NCI-H1930 (cell line): ENCODE measurements around the gene GEMIN5.

ENCODE experiments used
- DNase-seq, 2 experiments: peaks; one replicate each; lab custom pipeline; 2025; lab: John Stamatoyannopoulos, UW

Gene GEMIN5

DNA sequence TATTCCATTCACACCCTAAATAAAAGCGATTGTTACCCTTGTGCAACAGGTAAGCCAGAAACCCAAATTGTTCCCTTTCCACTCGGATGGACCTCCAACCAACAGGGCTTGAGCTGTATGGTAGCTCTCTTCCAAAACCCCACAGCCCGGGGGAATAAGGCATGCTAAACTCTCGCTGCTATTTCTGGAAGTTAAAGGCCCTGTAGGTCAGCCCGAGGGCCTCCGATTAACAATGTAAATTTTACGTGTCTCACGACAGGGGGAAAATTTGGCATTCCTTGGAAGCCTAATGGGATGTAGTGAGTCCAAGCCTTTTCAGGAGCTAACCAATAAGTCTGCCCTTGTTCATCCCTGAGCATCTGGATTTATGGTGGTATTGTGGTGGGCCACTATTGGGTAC, 53.6 kb downstream of the GEMIN5 start:
- DNase-seq = no peak

DNA sequence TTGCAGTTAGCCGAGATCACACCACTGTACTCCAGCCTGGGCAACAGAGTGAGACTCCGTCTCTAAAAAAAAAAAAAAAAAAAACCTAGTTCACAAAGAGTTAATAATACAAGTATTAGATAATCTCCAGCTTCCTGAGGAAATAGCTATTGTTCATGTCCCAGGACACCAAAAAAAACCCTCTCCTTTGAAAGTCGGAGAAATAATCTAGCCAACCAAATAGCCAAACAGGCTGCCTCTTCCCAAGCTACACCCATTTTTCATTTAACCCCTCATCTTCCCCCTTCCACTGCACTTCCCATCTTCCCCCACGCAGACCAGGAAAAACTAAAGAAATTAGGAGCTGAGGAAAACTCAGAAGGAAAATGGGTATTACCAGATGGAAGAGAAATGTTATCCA, 56.0 kb downstream of the GEMIN5 start:
- DNase-seq = no peak

DNA sequence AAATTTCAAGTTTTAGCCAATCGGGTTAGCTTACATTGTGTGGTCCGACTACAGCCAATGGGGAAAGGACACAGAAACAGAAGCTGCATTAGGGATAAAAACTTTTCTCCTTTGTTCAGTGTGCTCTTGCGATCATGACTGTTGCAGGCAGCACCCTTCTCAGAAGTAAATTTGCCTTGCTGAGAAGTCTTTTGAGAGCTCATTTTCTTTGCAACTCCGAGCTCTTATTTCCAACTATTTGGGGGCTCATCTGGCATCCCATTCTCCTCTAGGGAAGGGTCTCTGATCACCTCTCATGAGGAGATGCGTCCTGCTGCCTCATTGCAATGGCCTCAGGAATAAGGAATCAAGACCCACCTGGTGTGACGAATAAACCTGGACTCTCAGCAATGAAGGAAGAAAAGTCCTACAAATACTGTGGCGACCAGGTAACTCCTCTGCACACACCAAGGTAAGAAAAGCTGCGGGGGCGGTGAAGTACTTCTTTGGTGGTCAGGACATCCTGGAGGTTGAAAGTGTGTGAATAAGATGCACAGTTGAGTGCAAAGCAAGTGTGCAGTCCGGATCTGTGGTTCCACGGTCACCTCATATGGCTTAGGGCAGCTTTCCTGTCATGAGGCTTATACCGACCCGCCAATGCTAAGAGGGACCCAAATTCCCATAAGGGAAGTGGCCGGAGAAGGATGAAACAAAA, 59.2 kb downstream of the GEMIN5 start:
- no peak for DNase-seq

DNA sequence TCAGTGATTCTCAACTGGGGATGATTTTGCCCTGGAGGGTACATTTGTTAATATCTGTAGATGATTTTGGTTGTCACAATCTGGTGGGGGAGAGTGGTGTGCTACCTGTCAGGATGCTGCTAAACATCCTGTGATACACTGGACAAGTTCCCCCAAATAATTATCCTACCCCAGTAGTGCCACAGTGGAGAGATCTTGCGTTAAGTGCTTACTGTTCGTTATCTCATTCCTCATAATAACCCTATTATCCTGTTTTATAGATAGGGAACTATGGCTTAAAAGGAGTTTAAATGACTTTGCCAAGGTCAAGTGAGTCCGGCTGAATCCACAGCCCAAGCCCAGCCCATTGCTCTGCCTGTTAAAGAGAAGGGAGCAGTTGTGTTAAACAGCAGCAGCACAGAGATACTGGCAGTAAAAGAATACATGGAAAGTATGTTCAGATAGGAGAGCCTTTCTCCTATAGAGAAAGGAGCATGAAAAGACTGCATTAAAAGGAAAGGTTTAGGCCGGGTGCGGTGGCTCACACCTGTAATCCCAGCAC, 64.2 kb downstream of the GEMIN5 start:
- no peak for DNase-seq

DNA sequence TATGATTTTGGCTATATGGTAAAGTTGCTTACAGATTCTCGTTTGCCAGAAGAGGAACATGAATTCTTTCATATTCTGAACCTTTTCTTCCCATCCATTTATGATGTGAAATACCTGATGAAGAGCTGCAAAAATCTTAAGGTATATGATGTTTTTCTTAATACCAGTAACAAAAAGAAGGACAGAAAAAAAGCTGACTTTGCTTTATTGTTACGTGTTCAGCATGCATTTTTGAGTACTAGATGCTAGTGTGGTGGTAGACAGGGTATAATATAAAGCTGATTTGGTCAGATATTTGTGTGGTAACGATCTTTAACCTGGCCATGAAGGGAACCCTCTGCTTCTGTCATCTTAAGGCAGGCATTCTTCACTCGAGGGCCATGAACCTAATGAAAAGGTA, 66.3 kb downstream of the GEMIN5 start:
- DNase-seq = no peak

DNA sequence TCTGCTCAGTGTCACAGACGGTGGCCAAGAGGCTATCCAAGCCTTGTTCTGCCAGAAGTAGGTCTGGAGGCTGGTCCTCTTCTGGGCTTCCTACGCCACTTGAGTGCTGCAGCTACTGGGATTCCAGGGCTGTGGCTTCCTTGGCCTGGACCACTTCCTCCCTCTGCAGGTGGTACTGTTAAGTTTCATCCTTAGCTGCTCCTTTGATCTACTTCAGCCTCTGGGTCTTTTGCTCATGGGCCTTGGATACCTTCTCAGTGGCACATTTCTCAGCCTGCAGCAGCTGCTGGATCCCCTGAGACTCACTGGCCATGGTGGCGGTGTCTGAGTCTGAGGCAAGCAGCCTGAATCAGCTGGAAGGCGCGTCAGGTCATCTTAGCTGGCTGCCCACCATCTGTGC, 69.3 kb downstream of the GEMIN5 start:
- no peak for DNase-seq

DNA sequence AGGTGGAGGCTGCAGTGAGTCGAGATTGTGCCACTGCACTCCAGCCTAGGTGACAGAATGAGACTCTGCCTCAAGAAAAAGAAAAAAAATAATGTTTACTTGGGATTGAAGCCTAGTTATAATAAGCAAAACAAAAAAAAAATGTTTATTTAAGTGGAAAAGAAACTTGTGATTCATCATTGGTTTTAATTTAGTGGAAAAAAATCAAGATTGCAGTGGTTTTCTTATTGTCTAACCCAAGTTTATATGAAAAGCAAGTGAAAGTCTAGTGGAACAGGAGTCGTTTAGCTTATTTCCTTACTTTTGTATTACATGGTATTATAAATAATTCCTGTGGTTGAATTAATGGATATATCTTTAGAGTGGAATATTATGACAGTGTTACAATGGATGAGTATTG, 71.2 kb downstream of the GEMIN5 start:
- no peak for DNase-seq

DNA sequence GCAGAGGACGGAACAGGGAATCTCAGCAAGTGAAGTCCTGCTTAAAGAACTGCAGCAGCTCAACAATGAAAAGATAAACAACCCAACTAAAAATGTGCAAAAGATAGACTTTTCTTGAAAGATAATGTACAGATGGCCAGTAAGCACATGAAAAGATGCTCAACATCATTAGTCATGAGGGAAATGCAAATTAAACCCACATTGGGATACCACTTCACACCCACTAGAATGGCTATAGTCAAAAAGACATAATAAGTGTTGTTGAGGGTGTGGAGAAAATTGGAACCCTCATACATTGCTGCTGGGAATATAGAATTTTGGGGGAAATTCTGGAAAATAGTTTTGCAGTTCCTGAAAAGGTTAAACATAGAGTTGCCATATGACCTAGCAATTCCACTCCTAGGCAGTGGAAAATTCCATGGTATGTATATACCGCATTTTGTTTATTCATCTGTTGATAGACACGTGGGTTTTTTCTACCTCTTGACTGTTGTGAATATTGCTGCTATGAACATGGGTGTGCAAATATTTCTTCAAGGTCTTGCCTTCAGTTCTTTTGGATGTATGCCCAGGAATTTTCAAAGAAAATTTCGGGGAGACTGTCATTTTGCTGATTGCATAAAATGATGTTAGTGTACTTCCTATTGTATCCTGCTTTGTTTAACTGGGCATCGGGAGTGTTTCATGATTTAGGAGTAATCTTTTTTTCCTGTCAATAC, 72.4 kb downstream of the GEMIN5 start:
- DNase-seq = no peak

DNA sequence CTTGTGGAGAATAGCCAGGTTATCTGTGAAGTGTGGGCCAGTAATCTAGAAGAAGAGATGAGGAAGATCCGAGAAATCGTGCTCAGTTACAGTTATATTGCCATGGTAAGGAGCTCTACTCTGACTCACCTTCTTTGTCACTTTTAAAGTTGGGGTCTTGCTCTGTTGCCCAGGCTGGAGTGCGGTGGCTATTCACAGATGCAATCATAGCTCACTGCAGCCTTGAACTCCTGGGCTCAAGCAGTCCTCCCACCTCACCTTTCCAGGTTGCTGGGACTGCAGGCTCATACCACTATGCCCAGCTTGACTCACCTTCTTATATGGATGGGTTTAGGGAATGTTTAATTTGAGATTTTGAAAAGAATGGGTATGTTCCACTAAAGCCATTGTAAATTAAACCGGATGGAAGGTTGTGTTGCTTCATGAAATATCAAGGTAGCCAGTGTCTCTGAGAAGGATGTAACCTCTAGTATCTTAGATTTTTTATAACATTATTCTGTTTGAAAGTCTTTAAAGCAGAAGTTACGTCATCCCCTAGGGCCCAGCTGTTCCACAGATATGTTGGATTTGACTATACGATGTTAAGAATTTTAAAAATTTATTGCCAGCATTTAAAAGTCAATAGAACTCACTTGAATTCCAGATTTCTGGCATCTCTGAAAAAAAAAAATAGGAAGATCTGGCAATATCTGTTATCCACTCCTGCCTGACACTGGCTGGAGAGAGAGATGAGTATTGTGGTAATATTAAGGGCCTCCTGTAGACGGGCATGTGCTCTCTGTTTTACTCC, 74.5 kb downstream of the GEMIN5 start:
- no peak for DNase-seq

DNA sequence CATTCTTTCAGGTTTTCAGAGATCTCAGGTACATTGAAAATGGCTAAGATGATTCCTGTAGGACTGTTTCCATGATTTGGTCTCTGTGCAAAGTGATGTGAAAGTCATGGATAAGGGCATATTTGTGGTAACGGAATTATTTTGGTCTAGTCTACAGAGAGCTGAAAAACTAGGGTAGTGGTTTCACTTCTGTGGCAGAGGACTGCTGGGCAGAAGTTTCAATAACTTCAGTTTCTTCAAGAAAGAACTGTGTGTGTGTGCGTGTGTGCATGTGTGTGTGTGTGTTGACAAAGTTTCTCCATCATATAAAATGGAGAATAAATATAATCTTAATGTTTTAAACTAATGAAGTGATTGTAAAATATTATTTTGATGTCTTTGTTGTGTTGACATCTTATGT, 75.2 kb downstream of the GEMIN5 start:
- no peak for DNase-seq

DNA sequence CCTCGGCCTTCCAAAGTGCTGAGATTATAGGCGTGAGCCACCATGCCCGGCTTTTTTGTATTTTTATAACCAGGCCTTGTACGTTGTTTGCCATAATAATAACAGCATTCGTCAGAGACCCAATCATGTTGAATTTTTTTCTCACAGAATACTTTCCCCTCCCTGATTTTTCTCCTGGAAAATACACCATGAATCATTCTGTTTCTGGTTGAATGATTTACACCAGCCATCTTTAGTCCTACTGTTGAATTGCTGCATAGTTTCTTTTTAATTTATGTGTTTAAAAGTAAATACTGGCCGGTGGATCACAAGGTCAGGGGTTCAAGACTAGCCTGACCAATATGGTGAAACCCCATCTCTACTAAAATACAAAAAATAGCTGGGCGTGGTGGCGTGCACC, 76.1 kb downstream of the GEMIN5 start:
- DNase-seq = no peak

DNA sequence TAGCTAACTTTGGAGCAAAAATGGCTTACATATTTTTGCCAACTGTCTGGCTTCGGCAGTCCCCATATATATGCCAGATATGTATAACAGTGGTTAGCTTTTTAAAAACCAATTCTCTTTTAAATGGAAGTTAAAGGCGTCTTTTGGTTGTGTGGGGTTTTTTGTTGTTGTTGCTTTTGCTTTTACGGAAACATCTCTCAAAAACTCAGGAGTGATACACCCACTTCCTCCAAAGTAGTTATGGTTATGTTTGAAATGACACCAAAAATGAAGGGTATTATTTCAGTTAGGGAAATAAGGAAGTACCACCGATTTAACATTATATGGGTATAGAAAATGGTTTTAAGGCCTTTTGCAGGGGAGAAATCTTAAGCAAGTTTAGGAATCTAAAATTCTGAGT, 77.2 kb downstream of the GEMIN5 start:
- DNase-seq = no peak

DNA sequence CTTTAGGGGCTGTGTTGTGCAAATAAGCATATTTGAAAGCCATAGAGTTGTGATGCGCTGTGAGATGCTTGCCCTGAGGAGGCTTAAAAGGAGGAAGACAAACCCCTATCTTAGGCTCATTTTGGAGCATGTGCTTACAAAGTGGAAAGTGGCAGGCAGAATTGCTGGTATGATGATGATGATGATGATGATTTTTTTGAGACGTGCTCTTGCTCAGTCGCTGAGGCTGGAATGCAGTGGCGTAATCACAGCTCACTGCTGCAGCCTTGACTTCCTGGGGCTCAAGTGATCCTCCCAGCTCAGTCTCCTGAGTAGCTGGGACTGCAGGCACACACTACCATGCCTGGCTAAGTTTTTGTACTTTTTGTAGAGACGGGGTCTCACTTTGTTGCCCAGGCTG, 77.9 kb downstream of the GEMIN5 start:
- no peak for DNase-seq

DNA sequence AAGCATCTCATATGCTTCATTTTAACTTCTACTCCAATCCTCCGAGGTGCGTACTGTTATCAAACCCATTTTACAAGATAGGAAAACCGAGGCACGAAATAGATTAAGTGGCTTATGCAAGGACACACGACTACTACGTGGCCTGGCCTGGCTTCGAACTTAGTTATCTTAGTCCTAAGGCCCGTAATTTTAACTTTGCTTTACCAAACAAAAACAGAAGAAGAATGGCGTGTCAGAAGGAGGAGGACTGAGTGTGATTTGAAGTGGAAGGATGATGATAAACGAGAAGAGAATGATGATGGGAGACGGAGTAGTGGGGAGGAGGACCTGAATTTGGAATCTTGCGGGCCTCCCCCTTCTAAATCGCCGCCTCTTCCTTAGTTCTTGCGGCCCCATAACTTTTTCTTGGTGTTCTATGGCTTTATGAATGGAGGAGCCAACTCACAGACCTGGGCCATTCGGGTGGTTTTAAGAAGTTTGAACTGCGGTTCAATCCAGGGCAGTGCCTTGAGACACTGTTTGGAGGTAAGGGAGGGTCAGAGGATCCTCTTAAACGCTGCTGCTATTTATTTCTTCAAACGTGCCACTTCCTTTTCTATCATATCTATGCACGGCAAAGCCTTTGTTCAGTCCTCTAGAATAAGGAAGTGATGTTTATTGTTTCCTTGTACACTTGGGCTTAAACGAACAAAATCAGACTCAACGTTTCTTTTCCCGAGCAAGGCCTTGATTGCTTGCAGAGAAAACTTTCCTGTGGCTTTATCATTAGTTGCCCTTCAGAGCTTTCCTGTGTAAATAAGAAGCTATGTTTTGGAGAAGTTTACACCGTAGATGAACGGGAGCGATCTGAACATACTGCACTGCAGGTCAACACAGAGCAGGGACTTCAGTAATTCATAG, 78.8 kb downstream of the GEMIN5 start:
- no peak for DNase-seq

DNA sequence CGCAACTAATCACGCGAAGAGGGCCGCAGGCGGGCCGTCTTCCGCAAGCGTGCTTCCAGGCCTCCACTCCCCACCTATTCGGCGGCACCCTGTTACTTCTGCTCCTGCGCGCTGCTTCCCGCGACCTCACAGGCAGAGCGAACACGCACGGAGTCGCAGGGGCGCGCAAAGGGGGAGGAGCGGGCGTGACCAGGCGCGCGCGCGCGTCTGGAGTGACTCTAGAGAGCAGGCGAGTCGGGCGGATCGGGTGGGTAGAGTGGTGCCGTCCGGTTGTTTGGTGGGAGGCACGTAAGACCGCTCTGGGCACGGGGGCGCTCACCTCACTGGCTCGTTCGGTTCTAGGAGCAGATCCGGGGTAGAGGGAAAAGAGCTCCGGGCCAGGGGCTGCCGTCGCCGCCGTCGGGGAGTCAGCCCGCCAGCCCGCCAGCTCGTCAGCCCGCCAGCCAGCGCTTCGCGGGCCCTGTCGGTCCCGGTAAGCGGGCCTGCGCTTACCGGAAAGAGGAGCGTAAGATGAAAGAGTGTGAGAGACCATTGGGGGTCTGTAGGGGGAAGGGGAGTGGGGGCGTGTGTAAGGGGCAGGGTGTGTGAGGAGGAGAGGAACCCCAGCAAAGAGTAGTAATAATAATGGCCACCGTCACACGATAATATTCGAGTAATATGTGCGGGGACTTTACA, 79.6 kb downstream of the GEMIN5 start, which contains the start of gene CNOT8:
TSS of gene CNOT8 (plus strand) at position 331 of the 675 bp plus-strand sequence. CDS start 4,652 bp downstream, outside the sequence.
- DNase-seq = peak; percentile 89 to 92

DNA sequence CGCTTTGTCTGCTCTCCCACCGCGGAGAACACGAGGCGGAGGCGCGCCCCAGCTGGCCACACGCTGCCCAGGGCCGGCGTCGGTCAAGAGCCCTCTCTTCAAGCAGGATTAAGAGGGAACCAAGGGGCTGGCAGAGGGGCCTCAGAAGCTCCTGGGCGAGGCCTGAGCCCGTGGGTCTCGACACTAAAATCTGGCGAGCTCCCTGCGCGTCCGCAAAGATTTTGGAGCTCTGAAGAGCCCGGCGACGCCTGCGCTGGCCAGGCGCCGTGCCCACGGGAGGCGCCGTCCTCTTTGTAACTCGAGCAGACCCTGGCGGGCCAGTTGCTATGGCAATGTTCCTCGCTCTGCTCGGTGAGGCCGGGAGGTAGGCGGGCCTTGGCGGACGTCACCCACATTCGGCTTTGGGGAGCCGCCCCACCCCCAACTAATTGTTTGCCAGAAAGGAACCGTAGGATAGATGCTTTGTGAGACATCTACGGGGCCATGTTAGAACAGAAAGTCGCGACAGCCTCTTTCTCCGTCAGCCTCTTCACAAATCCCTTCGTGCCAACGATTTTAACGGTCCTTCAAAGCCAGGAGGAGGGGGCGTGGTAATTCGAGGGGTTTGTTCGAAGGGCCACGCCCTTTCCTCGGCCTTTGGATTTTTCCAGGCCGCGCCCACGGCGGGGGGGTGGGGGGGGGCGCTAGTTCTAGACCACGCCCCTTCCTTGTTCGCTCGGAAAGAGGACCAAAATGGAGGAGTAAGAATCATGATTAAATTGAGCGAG, 80.3 kb downstream of the GEMIN5 start:
- DNase-seq = peak; percentile 81 to 87

DNA sequence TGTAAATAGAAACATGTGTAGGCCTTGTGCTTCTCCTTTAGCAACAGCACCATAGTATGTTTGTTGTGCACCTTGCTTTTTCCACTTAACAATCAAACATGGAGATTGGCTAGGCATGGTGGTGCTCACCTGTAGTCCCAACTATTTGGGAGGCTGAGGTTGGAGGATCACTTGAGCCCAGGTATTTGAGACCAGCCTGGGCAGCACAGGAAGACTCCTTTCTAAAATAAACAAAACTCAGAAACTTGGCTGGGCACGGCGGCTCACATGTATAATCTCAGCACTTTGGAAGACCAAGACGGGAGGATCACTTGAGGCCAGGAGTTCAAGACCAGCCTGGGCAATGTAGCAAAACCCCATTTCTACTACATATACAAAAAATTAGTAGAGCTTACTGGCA, 86.7 kb downstream of the GEMIN5 start:
- DNase-seq = no peak

DNA sequence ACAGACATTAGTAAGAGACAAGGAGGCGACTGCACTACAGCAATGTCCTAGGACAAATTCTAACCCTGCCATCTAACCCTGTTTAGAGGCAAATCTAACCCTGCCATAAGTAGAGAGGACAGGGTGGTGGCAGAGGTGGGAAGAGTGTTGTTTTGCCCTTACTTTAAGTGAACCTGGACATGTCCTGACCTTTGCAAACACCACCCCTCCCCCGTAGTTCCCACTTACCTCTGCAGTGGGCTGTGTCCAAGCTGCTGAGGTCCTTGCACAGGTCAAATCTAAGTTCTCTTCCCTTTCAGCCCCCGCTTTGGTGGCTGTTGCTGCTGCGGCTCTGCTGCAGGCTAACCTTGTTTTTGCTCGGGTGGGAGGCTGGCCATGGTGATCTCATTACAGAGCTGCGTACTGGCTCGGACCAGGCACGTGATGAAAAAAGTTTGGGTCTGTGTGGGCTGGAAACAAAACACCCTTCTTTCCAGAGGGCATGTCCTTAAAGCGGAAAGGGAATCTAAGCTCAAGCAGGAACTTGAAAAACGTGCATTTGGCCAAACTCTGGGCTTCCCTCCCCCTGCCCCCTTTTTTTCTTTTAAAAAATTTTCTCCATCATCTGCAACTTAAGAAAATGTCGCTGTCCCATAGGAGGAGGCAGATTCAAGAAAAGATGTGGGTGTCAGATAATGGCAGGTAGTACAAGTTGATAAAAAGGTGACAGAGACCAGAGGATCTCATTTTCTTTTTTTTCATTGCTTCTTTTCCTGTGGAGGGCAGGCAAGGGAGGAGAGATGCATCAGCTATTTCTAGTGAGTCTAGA, 87.6 kb downstream of the GEMIN5 start, which contains the start of gene FAXDC2:
TSS of gene FAXDC2 (minus strand) at position 349 of the 808 bp plus-strand sequence. CDS start 12,425 bp downstream, outside the sequence.
- no peak for DNase-seq

DNA sequence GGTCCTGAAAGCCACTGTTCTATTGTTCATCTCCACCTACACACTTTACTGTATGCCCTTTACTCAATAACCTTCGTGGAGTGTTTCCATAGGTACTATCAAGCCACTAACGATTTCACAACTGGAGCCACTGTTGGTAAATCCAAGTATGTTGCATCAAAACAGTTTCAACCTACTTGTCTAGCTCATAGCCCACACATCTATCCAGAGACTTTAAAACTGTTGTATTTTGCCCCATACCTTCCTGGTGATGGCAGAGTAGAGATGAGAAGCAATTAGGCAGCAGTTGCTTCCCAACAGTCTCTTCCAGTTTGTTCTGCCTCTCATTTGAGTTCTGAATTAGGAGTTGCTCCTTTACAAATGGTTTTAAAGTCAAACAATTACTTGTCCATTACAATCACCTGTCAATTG, 88.2 kb downstream of the GEMIN5 start:
- DNase-seq = no peak
